Lower lobe of right lung (tissue), 2 donors: Measurements from ENCODE around the gene SMAD6. TPM values are rescaled to one million over a fixed set of nuclear protein-coding genes. Genes with fewer than 3 reads are reported as not detected.
"Not testable (repeated sequence)": the region's sequence is repeated elsewhere in the genome, so short reads cannot be mapped to it uniquely, and the experiment has no call there.

Source experiments
- ATAC-seq, 2 donors: fragments of 200-7000 bp; cut with Tn5 transposase; one replicate each; pipeline ENCODE4 v1.9.1; 2020 to 2022; ENCODE audit warnings: mild to moderate bottlenecking in 2 of 2, moderate library complexity in 2 of 2
- DNase-seq: peaks from one replicate; pipeline ENCODE4 v3.0.0-alpha.2; 2020
- H3K27ac ChIP-seq: fragments of 200-600 bp; one replicate; pipeline ENCODE4 v1.8.0; 2022
- H3K27me3 ChIP-seq: fragments of 200-600 bp; one replicate; pipeline ENCODE4 v1.8.0; 2022; ENCODE audit warnings: low read depth
- H3K36me3 ChIP-seq: fragments of 200-600 bp; one replicate; pipeline ENCODE4 v1.8.0; 2022; ENCODE audit warnings: mild to moderate bottlenecking
- H3K4me1 ChIP-seq: fragments of 200-600 bp; one replicate; pipeline ENCODE4 v1.8.0; 2022
- H3K4me3 ChIP-seq: fragments of 200-600 bp; one replicate; pipeline ENCODE4 v1.8.0; 2022; ENCODE audit warnings: mild to moderate bottlenecking
- H3K9me3 ChIP-seq: fragments of 200-600 bp; one replicate; pipeline ENCODE4 v1.8.0; 2022
- CTCF ChIP-seq: fragments of 200-600 bp; IDR thresholded peaks from one replicate; pipeline ENCODE4 v1.8.0; 2022; ENCODE audit warnings: antibody characterized with exemption, mild to moderate bottlenecking
- intact Hi-C: fragments of 100-400 bp; cut with DNase I; formaldehyde crosslinking; loops from one replicate; pipeline ENCODE4 v1.11.0; 2022
- total RNA-seq: library from RNA; stranded (reverse); fragmentation: NEBNext Ultra II Directional; extraction: Animal tissue kit (Norgen Biotek cat#: 25700); gene quantifications from one replicate; pipeline ENCODE4 v1.2.1, GENCODE V29; 2021
- donor health status: DM: no; HTN: yes; CAD: no; lungs with severe emphysema.

Gene SMAD6
- total RNA-seq, 1 donor from 2014 or later = 159 TPM

- no peak for TF ChIP-seq CTCF
- Histone ChIP-seq H3K9me3 (peaks cover 2% of the 10 kb centered on the region), H3K27me3 (no peaks in the 10 kb centered on the region), H3K36me3 (no peaks in the 10 kb centered on the region), H3K4me1 (peaks cover 21% of the 10 kb centered on the region), H3K4me3 (no peak overlapping the region), H3K27ac (no peak overlapping the region)
- DNase-seq (no peak), ATAC-seq (no peak)
- intact Hi-C loops = no loop called here
Measured at GRCh38 chr15:66681395-66681794, 20.6 kb upstream of the SMAD6 start.

- intact Hi-C loops = no loop called here
Measured at GRCh38 chr15:66682246-66682645, 19.8 kb upstream of the SMAD6 start.

GRCh38 chr15:66682865-66683264 lies 19.2 kb upstream of the SMAD6 start:
- peaks cover 2% of the 10 kb centered on the region for H3K9me3 ChIP-seq
- no peak overlapping the region for H3K4me3 ChIP-seq
- ATAC-seq (peak in 1 of 2 donors; percentile 62), DNase-seq (no peak)
- H3K27ac ChIP-seq = no peak overlapping the region
- TF ChIP-seq CTCF = no peak
- H3K36me3 ChIP-seq = no peaks in the 10 kb centered on the region
- no peaks in the 10 kb centered on the region for H3K27me3 ChIP-seq
- peaks cover 20% of the 10 kb centered on the region for H3K4me1 ChIP-seq
- intact Hi-C loops = no loop called here

More at GRCh38 chr15:66682246-66682645, 19.8 kb upstream of the SMAD6 start:
- no peaks in the 10 kb centered on the region for H3K36me3 ChIP-seq
- peaks cover 21% of the 10 kb centered on the region for H3K4me1 ChIP-seq
- DNase-seq = no peak
- ATAC-seq = no peak
- no peak overlapping the region for H3K27ac ChIP-seq
- H3K4me3 ChIP-seq = no peak overlapping the region
- no peak for TF ChIP-seq CTCF
- H3K9me3 ChIP-seq = peaks cover 2% of the 10 kb centered on the region
- no peaks in the 10 kb centered on the region for H3K27me3 ChIP-seq

DNA sequence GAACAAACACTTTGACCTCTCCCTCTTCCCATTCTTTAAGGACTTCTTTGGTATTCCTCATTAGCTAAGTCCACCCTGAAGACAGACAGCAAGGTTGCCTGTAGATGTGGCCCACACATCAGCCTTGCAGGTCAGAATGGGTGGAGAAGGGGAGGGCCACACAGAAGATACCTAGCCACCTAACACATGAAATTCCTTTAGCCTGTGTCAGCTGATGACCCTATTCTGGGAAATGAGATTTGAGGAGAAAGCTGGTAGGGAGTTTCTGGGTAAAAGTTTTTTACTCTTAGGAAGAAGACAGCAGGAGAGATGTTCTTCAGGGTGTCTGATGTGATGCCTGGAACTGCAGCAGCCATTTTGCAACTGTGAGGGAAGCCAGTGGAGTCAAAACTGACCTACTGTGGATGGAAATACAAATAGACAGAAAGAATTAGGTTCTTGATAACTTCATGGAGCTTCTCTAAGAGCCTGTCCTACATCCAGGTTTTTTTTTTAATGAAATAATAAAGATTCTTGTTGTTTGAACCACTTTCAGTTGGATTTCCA lies 17.8 kb upstream of the SMAD6 start:
- ATAC-seq = no peak
- Histone ChIP-seq H3K9me3 (peaks cover 2% of the 10 kb centered on the region), H3K4me3 (no peak overlapping the region), H3K27me3 (no peaks in the 10 kb centered on the region), H3K36me3 (no peaks in the 10 kb centered on the region), H3K27ac (no peak overlapping the region), H3K4me1 (peaks cover 7% of the 10 kb centered on the region)
- TF ChIP-seq CTCF = no peak
- intact Hi-C loops = no loop called here
- DNase-seq = no peak

GRCh38 chr15:66685638-66686150 lies 16.3 kb upstream of the SMAD6 start:
- DNase-seq (no peak), ATAC-seq (no peak)
- Histone ChIP-seq H3K4me1 (no peaks in the 10 kb centered on the region), H3K9me3 (peaks cover 2% of the 10 kb centered on the region), H3K27me3 (no peaks in the 10 kb centered on the region), H3K36me3 (no peaks in the 10 kb centered on the region), H3K4me3 (no peak overlapping the region), H3K27ac (no peak overlapping the region)
- intact Hi-C loops = no loop called here
- no peak for TF ChIP-seq CTCF

GRCh38 chr15:66690912-66691311 lies 11.1 kb upstream of the SMAD6 start:
- peaks cover 12% of the 10 kb centered on the region for H3K4me1 ChIP-seq
- intact Hi-C loops, H3K27me3 ChIP-seq, H3K9me3 ChIP-seq, DNase-seq, H3K36me3 ChIP-seq, H3K27ac ChIP-seq, ATAC-seq, H3K4me3 ChIP-seq: not testable (repeated sequence)
